NCI-H446 (cell line): Measurements from ENCODE around the gene ARHGAP33.

ENCODE experiments used
- DNase-seq, 2 experiments: peaks; one replicate each; lab custom pipeline; 2025; lab: John Stamatoyannopoulos, UW

ARHGAP33 gene

GRCh38 chr19:35780058-35780457 lies 4.7 kb downstream of the ARHGAP33 start:
- no peak for DNase-seq

GRCh38 chr19:35780717-35781116 lies 5.4 kb downstream of the ARHGAP33 start:
- no peak for DNase-seq

- DNase-seq: no peak
These were observed 6.3 kb downstream of the ARHGAP33 start for GRCh38 chr19:35781650-35782049.

GRCh38 chr19:35782589-35782988 lies 7.2 kb downstream of the ARHGAP33 start:
- DNase-seq: no peak

- no peak for DNase-seq
These were observed 8.4 kb downstream of the ARHGAP33 start for GRCh38 chr19:35783469-35784434.

GRCh38 chr19:35784503-35785338 lies 9.4 kb downstream of the ARHGAP33 start:
- no peak for DNase-seq

- no peak for DNase-seq
These were observed 9.9 kb downstream of the ARHGAP33 start for GRCh38 chr19:35785339-35785627.

GRCh38 chr19:35786299-35787160 lies 11.2 kb downstream of the ARHGAP33 start:
- DNase-seq: no peak

GRCh38 chr19:35787227-35787799 lies 11.9 kb downstream of the ARHGAP33 start:
- DNase-seq: no peak

- no peak for DNase-seq
These were observed 13.0 kb downstream of the ARHGAP33 start for GRCh38 chr19:35788205-35788960.

- DNase-seq: no peak
These were observed 14.0 kb downstream of the ARHGAP33 start for GRCh38 chr19:35789195-35789977.

- DNase-seq: no peak
These were observed 14.9 kb downstream of the ARHGAP33 start for GRCh38 chr19:35789978-35790944.

GRCh38 chr19:35790981-35791813 lies 15.8 kb downstream of the ARHGAP33 start:
- no peak for DNase-seq

- DNase-seq: no peak
These were observed 16.5 kb downstream of the ARHGAP33 start for GRCh38 chr19:35791814-35792279.

- no peak for DNase-seq
These were observed 16.9 kb downstream of the ARHGAP33 start for GRCh38 chr19:35792312-35792711.

GRCh38 chr19:35792888-35793287 lies 17.5 kb downstream of the ARHGAP33 start:
- no peak for DNase-seq

GRCh38 chr19:35793381-35794165 lies 18.2 kb downstream of the ARHGAP33 start:
- no peak for DNase-seq
